T-cell (primary cell): ENCODE measurements around the gene ATP6V1B1. TPM values are rescaled to one million over a fixed set of nuclear protein-coding genes. Genes with fewer than 3 reads are reported as not detected.

Source experiments
- ATAC-seq, 4 experiments: fragments of 200-7000 bp in 3 of 4; fragments of 150-1000 bp in 1 of 4; cut with Tn5 transposase; replicated peaks in 1 of 4; 1 replicate in 3 of 4; 2 replicates in 1 of 4; pipeline ENCODE4 v1.10.0; 2021; ENCODE audit warnings: moderate library complexity in 3 of 4, mild to moderate bottlenecking in 2 of 4, moderate number of reproducible peaks in 1 of 4
- CTCF ChIA-PET, 2 donors: fragments of 300-600 bp; sonication (Branson Sonifier 250); formaldehyde crosslinking; loops; one replicate each; lab custom pipeline; 2022; ENCODE audit warnings: antibody characterized with exemption in 2 of 2; lab: Charles Lee
- POLR2A ChIA-PET, 2 donors: fragments of 300-600 bp; sonication (Branson Sonifier 250); formaldehyde crosslinking; loops; one replicate each; lab custom pipeline; 2022; ENCODE audit warnings: antibody characterized with exemption in 2 of 2; lab: Charles Lee
- DNase-seq, 35 experiments: peaks; one replicate each; pipeline versions ENCODE4 v3.0.0 to v3.0.0-alpha.2; 2013 to 2023
- H3K27ac ChIP-seq: one replicate; pipeline ENCODE4 v1.5.1; 2013; ENCODE audit warnings: low read length
- H3K27me3 ChIP-seq, 2 experiments: replicated peaks in 1 of 2; 1 replicate in 1 of 2; 2 replicates in 1 of 2; pipeline versions ENCODE4 v1.6.1 to v1.7.0; 2013; ENCODE audit warnings: low read length in 1 of 2, mixed read lengths in 1 of 2; ENCODE audit not compliant: control insufficient read depth in 2 of 2, insufficient read depth in 2 of 2; ENCODE audit errors: extremely low read depth in 1 of 2
- H3K36me3 ChIP-seq, 2 donors: 1 replicate in 1 of 2; 2 replicates in 1 of 2; pipeline versions ENCODE4 v1.6.1 to v1.7.0; 2013; ENCODE audit warnings: low read length in 1 of 2; ENCODE audit not compliant: control insufficient read depth in 2 of 2, insufficient read depth in 1 of 2; ENCODE audit errors: extremely low read depth in 1 of 2
- H3K4me1 ChIP-seq, 2 experiments: 1 replicate in 1 of 2; 2 replicates in 1 of 2; pipeline versions ENCODE4 v1.6.1 to v1.7.0; 2013; ENCODE audit warnings: low read length in 2 of 2, mixed read lengths in 1 of 2; ENCODE audit not compliant: insufficient read depth in 2 of 2, control insufficient read depth in 1 of 2; ENCODE audit errors: extremely low read depth in 1 of 2
- H3K4me3 ChIP-seq, 2 donors: 1 replicate in 1 of 2; 2 replicates in 1 of 2; pipeline versions ENCODE4 v1.5.1 to v1.7.0; 2013; ENCODE audit warnings: mild to moderate bottlenecking in 2 of 2, low read length in 1 of 2, moderate library complexity in 1 of 2; ENCODE audit not compliant: control insufficient read depth in 1 of 2; ENCODE audit errors: extremely low read depth in 1 of 2
- H3K9me3 ChIP-seq: 2 replicates; pipeline ENCODE4 v1.7.0; 2013
- H3K27ac Mint-ChIP-seq, 2 donors: one replicate each; pipeline ENCODE4 v1.8.0; 2020 to 2021; ENCODE audit warnings: mild to moderate bottlenecking in 2 of 2, mixed read lengths in 2 of 2
- H3K27me3 Mint-ChIP-seq, 2 donors: one replicate each; pipeline ENCODE4 v1.8.0; 2021 to 2022; ENCODE audit warnings: mixed read lengths in 2 of 2
- H3K36me3 Mint-ChIP-seq: one replicate; pipeline ENCODE4 v1.8.0; 2021; ENCODE audit warnings: mixed read lengths
- H3K4me1 Mint-ChIP-seq, 3 donors: one replicate each; pipeline ENCODE4 v1.8.0; 2020 to 2022; ENCODE audit warnings: mixed read lengths in 3 of 3, mild to moderate bottlenecking in 1 of 3
- H3K4me3 Mint-ChIP-seq, 3 donors: one replicate each; pipeline ENCODE4 v1.8.0; 2020 to 2022; ENCODE audit warnings: mild to moderate bottlenecking in 3 of 3, mixed read lengths in 3 of 3, moderate library complexity in 3 of 3
- H3K9me3 Mint-ChIP-seq, 3 donors: one replicate each; pipeline ENCODE4 v1.8.0; 2020 to 2022; ENCODE audit warnings: mixed read lengths in 3 of 3
- WGBS: methylation state at CpG from one replicate; pipeline ENCODE4 v1.1.5; 2013; ENCODE audit warnings: missing lambda C conversion rate; ENCODE audit not compliant: insufficient coverage; 5-methylcytosine and 5-hydroxymethylcytosine counted together
- total RNA-seq, 35 experiments: library from RNA in 6 of 35; stranded (reverse) in 6 of 35; fragments of 120-200 nt in 1 of 35; gene quantifications; one replicate each; pipeline versions ENCODE4 v1.2.1 to v1.2.4 and lab custom pipeline; 2013 to 2026

ATP6V1B1 gene
- total RNA-seq, 5 donors from 2014 or later (not counting 1 experiment from before 2014, with no cell fraction given) = not detected

DNA sequence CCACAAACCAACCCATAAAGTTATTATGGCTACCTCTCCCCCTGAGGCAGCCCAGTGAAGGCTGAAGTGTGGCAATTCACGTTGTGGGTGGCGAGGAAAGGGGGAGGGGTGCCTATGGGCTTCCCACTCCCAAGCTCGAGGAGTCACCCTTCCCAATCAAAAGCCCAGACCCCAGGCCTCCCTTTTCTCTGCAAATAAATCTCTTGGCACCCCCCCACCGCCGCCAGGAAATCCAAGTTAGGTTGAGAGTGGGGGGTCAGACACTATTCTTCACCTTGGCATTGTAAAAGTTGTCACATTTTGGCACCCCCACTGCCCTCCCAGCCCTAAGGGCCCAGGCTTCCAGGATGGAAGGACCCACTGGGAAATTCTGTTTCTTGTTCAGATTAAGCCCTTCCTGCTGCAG, 49.6 kb downstream of the ATP6V1B1 start:
- Mint-ChIP-seq H3K9me3 (no peaks in the 10 kb centered on the region), H3K4me3 (no peak overlapping the region), H3K36me3 (peaks cover 29% of the 10 kb centered on the region), H3K27me3 (no peaks in the 10 kb centered on the region), H3K4me1 (peaks cover 6 to 15% (median 15%) of the 10 kb centered on the region in 3 donors), H3K27ac (peak overlapping the region in 1 of 2 donors; percentile 34)
- DNase-seq = no peak
- no peak overlapping the region for H3K4me3 ChIP-seq
- H3K9me3 ChIP-seq = no peaks in the 10 kb centered on the region
- no peak for ATAC-seq
- no CpG with 5 or more reads among the region's 5 CpGs for WGBS
- CTCF ChIA-PET = interaction anchor here (0.5 to 1.6 kb wide), 5 partner anchors 9 to 691 kb away, joined by 3 to 6 read pairs (median 4); partner anchors contain the start of gene MPHOSPH10 (in 1 of the 2)
- H3K27me3 ChIP-seq = no peaks in the 10 kb centered on the region
- peaks cover 0 to 12% of the 10 kb centered on the region in 2 experiments for H3K4me1 ChIP-seq
- POLR2A ChIA-PET = no interaction called here
- H3K27ac ChIP-seq = no peak overlapping the region
- peaks cover 13 to 48% of the 10 kb centered on the region in 2 donors for H3K36me3 ChIP-seq

DNA sequence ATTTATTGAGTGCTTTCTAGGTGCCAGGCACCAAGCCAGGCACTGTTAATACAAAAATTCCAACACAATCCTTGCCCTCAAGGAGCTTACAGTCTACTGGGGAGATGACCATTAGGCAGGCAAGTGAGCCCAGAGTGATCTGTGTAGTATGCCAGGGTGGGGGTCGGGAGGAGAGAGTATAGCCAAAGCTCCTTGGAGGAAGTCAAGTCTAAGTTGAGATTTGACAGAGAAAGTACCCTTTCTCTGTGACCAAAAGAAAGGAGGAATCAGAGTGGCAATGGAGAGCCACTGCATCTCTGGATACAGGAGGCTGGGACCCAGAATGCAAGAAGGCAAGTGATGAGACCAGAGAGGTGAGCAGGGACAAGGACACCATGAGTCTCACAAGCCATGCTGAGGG, 50.3 kb downstream of the ATP6V1B1 start:
- peaks cover 18 to 55% of the 10 kb centered on the region in 2 donors for H3K36me3 ChIP-seq
- H3K27me3 ChIP-seq = no peaks in the 10 kb centered on the region
- no peak overlapping the region for H3K4me3 Mint-ChIP-seq
- peak overlapping the region in 1 of 2 donors; percentile 45 for H3K27ac Mint-ChIP-seq
- no peak overlapping the region for H3K4me3 ChIP-seq
- peaks cover 32% of the 10 kb centered on the region for H3K36me3 Mint-ChIP-seq
- no peaks in the 10 kb centered on the region for H3K9me3 Mint-ChIP-seq
- ATAC-seq (no peak), DNase-seq (peak in 2 of 35 experiments; percentile 1 to 13)
- peaks cover 0 to 12% of the 10 kb centered on the region in 2 experiments for H3K4me1 ChIP-seq
- no peak overlapping the region for H3K27ac ChIP-seq
- ChIA-PET CTCF (interaction anchor here in 1 of 2 donors (0.5 to 0.9 kb wide), 3 partner anchors 11 to 122 kb away, joined by 3 to 6 read pairs (median 5); no protein-coding TSS in a partner anchor), POLR2A (no interaction called here)
- peaks cover 9 to 17% (median 17%) of the 10 kb centered on the region in 3 donors for H3K4me1 Mint-ChIP-seq
- no peaks in the 10 kb centered on the region for H3K27me3 Mint-ChIP-seq
- no peaks in the 10 kb centered on the region for H3K9me3 ChIP-seq
- WGBS = 100% methylated on average over 1 of the region's 1 CpG

DNA sequence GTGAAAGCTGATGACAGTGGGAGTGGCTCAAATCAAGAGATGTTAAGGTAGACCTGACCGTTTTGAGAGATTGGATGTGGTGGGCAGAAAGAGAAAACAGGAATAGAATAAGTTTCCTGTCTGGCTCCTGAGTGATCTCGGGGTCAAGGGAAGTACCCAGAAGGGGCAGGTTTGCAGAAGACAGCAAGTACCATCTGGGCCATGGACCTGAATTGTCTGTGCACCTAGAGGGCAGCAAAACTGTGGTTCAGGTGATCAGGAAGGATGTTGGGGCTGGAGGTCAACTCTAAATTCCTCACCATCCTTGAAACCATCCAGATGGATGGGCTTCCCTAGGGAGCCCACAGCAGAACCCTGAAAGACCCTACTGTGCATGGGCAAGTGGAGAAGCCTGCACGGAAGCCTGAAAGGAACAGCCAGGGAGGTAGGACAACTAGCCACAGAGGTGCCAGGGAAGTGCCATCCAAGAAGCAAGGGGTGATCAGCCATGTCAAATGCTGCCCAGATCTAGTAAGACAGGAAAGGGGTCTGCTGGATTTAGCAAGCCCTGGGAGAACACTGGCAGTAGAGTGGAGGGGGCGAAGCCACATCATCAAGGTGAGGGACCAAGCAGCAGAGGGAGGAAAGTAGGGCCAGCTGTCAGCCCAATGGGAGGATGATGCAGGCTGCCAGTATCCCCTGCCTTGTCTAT, 50.9 kb downstream of the ATP6V1B1 start:
- Histone ChIP-seq H3K4me3 (no peak overlapping the region), H3K36me3 (peaks cover 22 to 61% of the 10 kb centered on the region in 2 donors), H3K27me3 (no peaks in the 10 kb centered on the region), H3K4me1 (peaks cover 2 to 12% of the 10 kb centered on the region in 2 experiments), H3K27ac (no peak overlapping the region), H3K9me3 (no peaks in the 10 kb centered on the region)
- DNase-seq (peak in 2 of 35 experiments; percentile 2 to 9), ATAC-seq (no peak)
- no peaks in the 10 kb centered on the region for H3K9me3 Mint-ChIP-seq
- ChIA-PET CTCF (interaction anchor here in 1 of 2 donors (0.6 kb wide), 1 partner anchor 10 kb away, joined by 3 read pairs; no protein-coding TSS in a partner anchor), POLR2A (no interaction called here)
- H3K4me1 Mint-ChIP-seq = peaks cover 16 to 22% (median 21%) of the 10 kb centered on the region in 3 donors
- H3K4me3 Mint-ChIP-seq = no peak overlapping the region
- H3K27ac Mint-ChIP-seq = no peak overlapping the region
- peaks cover 37% of the 10 kb centered on the region for H3K36me3 Mint-ChIP-seq
- no peaks in the 10 kb centered on the region for H3K27me3 Mint-ChIP-seq
- WGBS = 84% methylated on average over 4 of the region's 4 CpGs

- ATAC-seq = no peak
Observed at GRCh38 chr2:70987386-70987785, 51.7 kb downstream of the ATP6V1B1 start.

GRCh38 chr2:70988151-70988550, 52.5 kb downstream of the ATP6V1B1 start:
- Histone ChIP-seq H3K36me3 (peaks cover 22 to 64% of the 10 kb centered on the region in 2 donors), H3K4me3 (no peak overlapping the region), H3K4me1 (peaks cover 3 to 17% of the 10 kb centered on the region in 2 experiments), H3K27ac (no peak overlapping the region), H3K9me3 (no peaks in the 10 kb centered on the region), H3K27me3 (no peaks in the 10 kb centered on the region)
- POLR2A ChIA-PET = no interaction called here
- Mint-ChIP-seq H3K4me3 (no peak overlapping the region), H3K36me3 (peaks cover 38% of the 10 kb centered on the region), H3K27ac (no peak overlapping the region), H3K4me1 (peaks cover 24 to 34% (median 29%) of the 10 kb centered on the region in 3 donors), H3K27me3 (no peaks in the 10 kb centered on the region), H3K9me3 (no peaks in the 10 kb centered on the region)
- DNase-seq = peak in 2 of 35 experiments; percentile 9 to 11
- 100% methylated on average over 1 of the region's 4 CpGs for WGBS
- no peak for ATAC-seq
- CTCF ChIA-PET = no interaction called here

More at GRCh38 chr2:70987386-70987785, 51.7 kb downstream of the ATP6V1B1 start:
- H3K36me3 ChIP-seq = peaks cover 22 to 64% of the 10 kb centered on the region in 2 donors
- 100% methylated on average over 1 of the region's 1 CpG for WGBS
- Mint-ChIP-seq H3K36me3 (peaks cover 38% of the 10 kb centered on the region), H3K27ac (no peak overlapping the region), H3K4me3 (no peak overlapping the region), H3K4me1 (peaks cover 18 to 28% (median 23%) of the 10 kb centered on the region in 3 donors), H3K9me3 (no peaks in the 10 kb centered on the region), H3K27me3 (no peaks in the 10 kb centered on the region)
- no peak overlapping the region for H3K4me3 ChIP-seq
- ChIA-PET CTCF (no interaction called here), POLR2A (no interaction called here)
- H3K4me1 ChIP-seq = peaks cover 2 to 12% of the 10 kb centered on the region in 2 experiments
- H3K9me3 ChIP-seq = no peaks in the 10 kb centered on the region
- H3K27ac ChIP-seq = no peak overlapping the region
- H3K27me3 ChIP-seq = no peaks in the 10 kb centered on the region
- DNase-seq = peak in 1 of 35 experiments; percentile 2

GRCh38 chr2:70988726-70989648, 53.3 kb downstream of the ATP6V1B1 start:
- 94% methylated on average over 12 of the region's 16 CpGs for WGBS
- H3K36me3 Mint-ChIP-seq = peaks cover 38% of the 10 kb centered on the region
- H3K27me3 Mint-ChIP-seq = no peaks in the 10 kb centered on the region
- H3K4me1 Mint-ChIP-seq = peaks cover 32 to 43% (median 37%) of the 10 kb centered on the region in 3 donors
- H3K27ac ChIP-seq = no peak overlapping the region
- H3K9me3 ChIP-seq = no peaks in the 10 kb centered on the region
- peaks cover 9 to 25% of the 10 kb centered on the region in 2 experiments for H3K4me1 ChIP-seq
- H3K4me3 ChIP-seq = no peak overlapping the region
- H3K4me3 Mint-ChIP-seq = no peak overlapping the region
- ChIA-PET CTCF (no interaction called here), POLR2A (no interaction called here)
- H3K27ac Mint-ChIP-seq = no peak overlapping the region
- H3K27me3 ChIP-seq = no peaks in the 10 kb centered on the region
- H3K36me3 ChIP-seq = peaks cover 22 to 64% of the 10 kb centered on the region in 2 donors
- peak in 2 of 35 experiments; percentile 10 to 19 for DNase-seq
- ATAC-seq = no peak
- no peaks in the 10 kb centered on the region for H3K9me3 Mint-ChIP-seq
